Measurements from ENCODE around the gene ARHGAP26. TPM values are rescaled to one million over a fixed set of nuclear protein-coding genes. Genes with fewer than 3 reads are reported as not detected.

The ARHGAP26 gene
- total RNA-seq, 1 donor from 2014 or later, result 17.1 TPM

DNA sequence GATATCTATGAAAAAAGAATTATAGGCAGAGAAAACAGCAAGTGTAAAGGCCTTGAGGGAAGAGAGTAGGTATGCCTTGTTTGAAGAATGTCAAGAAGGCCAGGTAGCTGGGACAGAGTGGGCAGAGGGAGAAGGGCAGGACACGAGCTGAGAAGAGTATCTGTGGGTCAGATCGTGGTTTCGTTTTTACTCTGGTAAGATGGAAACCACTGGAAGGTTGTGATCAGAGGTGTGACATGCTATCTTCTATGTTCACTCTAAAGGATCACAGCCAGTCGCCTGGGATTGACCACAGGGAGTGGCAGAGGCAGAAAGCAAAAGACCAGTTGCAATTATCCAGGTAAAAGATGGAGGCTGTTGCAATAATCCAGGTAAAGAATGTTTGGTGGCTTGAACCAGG, 12.6 kb upstream of the ARHGAP26 start:
- Histone ChIP-seq H3K4me3 (ENCODE audit: low read depth, low read length) (no peak overlapping the region), H3K27me3 (ENCODE audit: control insufficient read depth, insufficient read depth, low read length) (no peaks in the 10 kb centered on the region), H3K36me3 (ENCODE audit: control insufficient read depth, insufficient read depth, low read length) (no peaks in the 10 kb centered on the region)
- DNase-seq (ENCODE audit: low read depth), result no peak
- TF ChIP-seq, protein P1, sequence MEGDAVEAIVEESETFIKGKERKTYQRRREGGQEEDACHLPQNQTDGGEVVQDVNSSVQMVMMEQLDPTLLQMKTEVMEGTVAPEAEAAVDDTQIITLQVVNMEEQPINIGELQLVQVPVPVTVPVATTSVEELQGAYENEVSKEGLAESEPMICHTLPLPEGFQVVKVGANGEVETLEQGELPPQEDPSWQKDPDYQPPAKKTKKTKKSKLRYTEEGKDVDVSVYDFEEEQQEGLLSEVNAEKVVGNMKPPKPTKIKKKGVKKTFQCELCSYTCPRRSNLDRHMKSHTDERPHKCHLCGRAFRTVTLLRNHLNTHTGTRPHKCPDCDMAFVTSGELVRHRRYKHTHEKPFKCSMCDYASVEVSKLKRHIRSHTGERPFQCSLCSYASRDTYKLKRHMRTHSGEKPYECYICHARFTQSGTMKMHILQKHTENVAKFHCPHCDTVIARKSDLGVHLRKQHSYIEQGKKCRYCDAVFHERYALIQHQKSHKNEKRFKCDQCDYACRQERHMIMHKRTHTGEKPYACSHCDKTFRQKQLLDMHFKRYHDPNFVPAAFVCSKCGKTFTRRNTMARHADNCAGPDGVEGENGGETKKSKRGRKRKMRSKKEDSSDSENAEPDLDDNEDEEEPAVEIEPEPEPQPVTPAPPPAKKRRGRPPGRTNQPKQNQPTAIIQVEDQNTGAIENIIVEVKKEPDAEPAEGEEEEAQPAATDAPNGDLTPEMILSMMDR (IDR thresholded peaks at IDR 0.05; ENCODE audit: insufficient read depth, low read length, severe bottlenecking), result no peak
- no peak for FAIRE-seq

GRCh38 chr5:142758062-142758795, 11.9 kb upstream of the ARHGAP26 start:
- no peak for FAIRE-seq

GRCh38 chr5:142758796-142759145, 11.4 kb upstream of the ARHGAP26 start:
- H3K36me3 ChIP-seq (ENCODE audit: control insufficient read depth, insufficient read depth, low read length), result no peaks in the 10 kb centered on the region
- no peak overlapping the region for H3K4me3 ChIP-seq (ENCODE audit: low read depth, low read length)
- no peak for FAIRE-seq
- DNase-seq (ENCODE audit: low read depth), result no peak
- TF ChIP-seq, protein P1 (IDR thresholded peaks at IDR 0.05; ENCODE audit: insufficient read depth, low read length, severe bottlenecking), result no peak
- H3K27me3 ChIP-seq (ENCODE audit: control insufficient read depth, insufficient read depth, low read length), result no peaks in the 10 kb centered on the region

More at GRCh38 chr5:142758062-142758795, 11.9 kb upstream of the ARHGAP26 start:
- Histone ChIP-seq H3K36me3 (ENCODE audit: control insufficient read depth, insufficient read depth, low read length) (no peaks in the 10 kb centered on the region), H3K27me3 (ENCODE audit: control insufficient read depth, insufficient read depth, low read length) (no peaks in the 10 kb centered on the region), H3K4me3 (ENCODE audit: low read depth, low read length) (no peak overlapping the region)
- TF ChIP-seq, protein P1 (IDR thresholded peaks at IDR 0.05; ENCODE audit: insufficient read depth, low read length, severe bottlenecking), result no peak
- no peak for DNase-seq (ENCODE audit: low read depth)

DNA sequence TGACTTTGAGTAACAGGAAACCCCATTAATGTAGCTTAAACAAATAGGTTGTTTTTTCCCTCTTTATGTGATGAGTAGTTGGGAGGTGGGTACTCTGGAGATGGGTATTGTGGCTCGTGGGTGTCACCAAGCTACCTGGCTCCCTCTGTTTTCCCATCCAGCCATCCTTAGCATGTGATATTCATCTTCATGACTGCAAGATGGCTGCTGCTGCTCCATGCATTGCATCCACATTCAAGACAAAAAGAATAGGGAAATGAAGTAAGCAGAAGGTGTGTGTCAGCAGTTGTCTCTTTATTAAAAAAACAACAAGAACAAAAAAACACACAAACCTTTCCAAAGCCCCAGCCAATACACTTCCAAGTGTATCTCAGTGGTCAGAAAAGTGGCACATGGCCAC, 6.5 kb upstream of the ARHGAP26 start:
- no peak overlapping the region for H3K4me3 ChIP-seq (ENCODE audit: low read depth, low read length)
- FAIRE-seq, result no peak
- no peak for DNase-seq (ENCODE audit: low read depth)
- H3K36me3 ChIP-seq (ENCODE audit: control insufficient read depth, insufficient read depth, low read length), result no peaks in the 10 kb centered on the region
- TF ChIP-seq, protein P1 (IDR thresholded peaks at IDR 0.05; ENCODE audit: insufficient read depth, low read length, severe bottlenecking), result no peak
- H3K27me3 ChIP-seq (ENCODE audit: control insufficient read depth, insufficient read depth, low read length), result no peaks in the 10 kb centered on the region

DNA sequence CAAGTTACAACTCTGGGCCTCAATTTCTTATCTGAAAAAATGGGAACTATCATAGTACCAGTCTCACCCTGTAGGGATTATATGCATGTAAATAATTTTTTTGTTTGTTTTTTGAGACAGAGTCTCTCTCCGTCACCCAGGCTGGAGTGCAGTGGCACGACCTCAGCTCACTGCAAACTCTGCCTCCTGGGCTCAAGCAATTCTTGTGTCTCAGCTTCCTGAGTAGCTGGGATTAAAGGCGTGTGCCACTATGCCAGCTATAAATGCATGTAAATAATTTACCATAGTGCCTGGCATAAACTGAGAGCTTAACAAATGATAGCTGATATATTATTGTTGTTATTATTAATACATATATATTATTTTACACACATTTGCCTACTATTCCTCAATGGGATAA, 3.0 kb upstream of the ARHGAP26 start:
- H3K36me3 ChIP-seq (ENCODE audit: control insufficient read depth, insufficient read depth, low read length), result no peaks in the 10 kb centered on the region
- no peaks in the 10 kb centered on the region for H3K27me3 ChIP-seq (ENCODE audit: control insufficient read depth, insufficient read depth, low read length)
- no peak for DNase-seq (ENCODE audit: low read depth)
- TF ChIP-seq, protein P1 (IDR thresholded peaks at IDR 0.05; ENCODE audit: insufficient read depth, low read length, severe bottlenecking), result no peak
- no peak for FAIRE-seq
- no peak overlapping the region for H3K4me3 ChIP-seq (ENCODE audit: low read depth, low read length)

DNA sequence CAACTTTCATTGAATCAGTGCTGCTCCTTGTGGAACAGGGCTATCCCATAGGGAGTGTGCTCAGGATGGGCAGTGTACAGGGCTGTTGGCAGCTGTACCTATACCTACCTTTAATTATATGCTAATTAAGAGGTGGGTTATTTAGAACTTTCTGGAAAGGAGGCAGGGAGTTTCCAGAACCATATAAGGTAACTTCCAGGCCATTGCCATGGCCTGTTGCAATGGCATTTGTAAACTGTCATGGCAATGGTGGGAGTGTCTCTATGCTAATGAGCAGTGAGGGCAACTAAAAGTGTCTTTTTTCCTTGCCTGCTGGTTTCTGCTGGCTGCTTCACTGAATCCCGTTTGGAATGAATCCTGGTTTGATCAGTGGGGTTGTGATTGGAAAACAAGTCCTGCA, 2.3 kb upstream of the ARHGAP26 start:
- H3K36me3 ChIP-seq (ENCODE audit: control insufficient read depth, insufficient read depth, low read length), result no peaks in the 10 kb centered on the region
- TF ChIP-seq, protein P1 (IDR thresholded peaks at IDR 0.05; ENCODE audit: insufficient read depth, low read length, severe bottlenecking), result no peak
- no peaks in the 10 kb centered on the region for H3K27me3 ChIP-seq (ENCODE audit: control insufficient read depth, insufficient read depth, low read length)
- H3K4me3 ChIP-seq (ENCODE audit: low read depth, low read length), result no peak overlapping the region
- FAIRE-seq (no peak), DNase-seq (ENCODE audit: low read depth) (no peak)

All from bronchial epithelial cell (primary cell).